Measurements from ENCODE around the gene CBX1. TPM values are rescaled to one million over a fixed set of nuclear protein-coding genes. Genes with fewer than 3 reads are reported as not detected.
A peak's percentile ranks its signal among the peaks of the same experiment; 100 is the strongest.

Gene CBX1
- polyA plus RNA-seq, 2 of the 4 experiments (the other 2 are of a cell fraction): 84.4 to 173 TPM

GRCh38 chr17:48048384-48049126 is 52.7 kb downstream of the CBX1 start (continued):
- no peak for TF ChIP-seq E2F6 (IDR thresholded peaks at IDR 0.05; ENCODE audit: borderline replicate concordance, low read depth)
- no peak for TF ChIP-seq RNF2 (IDR thresholded peaks at IDR 0.05; ENCODE audit: borderline replicate concordance, low read depth)
- no peak for TF ChIP-seq RAD21 (conservative IDR thresholded peaks at IDR 0.05 in 1 of 2, IDR thresholded peaks at IDR 0.05 in 1 of 2)
- TF ChIP-seq BCL3 (IDR thresholded peaks at IDR 0.05): peak; percentile 72
- no peak for TF ChIP-seq KDM5A (IDR thresholded peaks at IDR 0.05)
- 0 out of 2 replicates have a peak, but pooled peaks have one; percentile 57 for TF ChIP-seq TP53 (CRISPR knock-in tag; IDR thresholded peaks at IDR 0.05)
- TF ChIP-seq EHF (CRISPR knock-in tag; IDR thresholded peaks at IDR 0.05): no peak
- no peak for TF ChIP-seq ATOH8 (CRISPR knock-in tag; IDR thresholded peaks at IDR 0.05; ENCODE audit: low read depth)
- TF ChIP-seq RCOR1 (IDR thresholded peaks at IDR 0.05; ENCODE audit: low read depth, low read length): no peak
- no peak for TF ChIP-seq MAX (IDR thresholded peaks at IDR 0.05)
- peak; percentile 78 for TF ChIP-seq POLR2A (IDR thresholded peaks at IDR 0.05; ENCODE audit: low read length)
- TF ChIP-seq ELK1 (IDR thresholded peaks at IDR 0.05; ENCODE audit: low read depth, low read length): no peak
- TF ChIP-seq JUN (IDR thresholded peaks at IDR 0.05): peak; percentile 80 to 96
- peak; percentile 77 for TF ChIP-seq PHF8 (IDR thresholded peaks at IDR 0.05; ENCODE audit: borderline replicate concordance, low read depth)
- no peak for TF ChIP-seq HES2 (IDR thresholded peaks at IDR 0.05)
- TF ChIP-seq USF2 (IDR thresholded peaks at IDR 0.05): no peak

- POLR2A ChIA-PET: interaction anchor here (0.7 to 6.7 kb wide), 31 partner anchors 8 to 589 kb away, joined by 3 to 59 read pairs (median 8); partner anchors contain the start of genes CBX1, CDK5RAP3, HOXB9 and LRRC46
- CTCF ChIA-PET: interaction anchor here (1.0 to 46.6 kb wide), 10 partner anchors 13 to 127 kb away, joined by 3 to 1398 read pairs (median 6); partner anchors contain the start of gene COPZ2
- Histone ChIP-seq H3K4me1 (peaks cover 52% of the 10 kb centered on the region), H3K9me3 (no peaks in the 10 kb centered on the region), H3K4me3 (peak within 1 kb of the TSS; percentile 79), H3K4me2 (peak within 1 kb of the TSS; percentile 94), H3K27ac (peak within 1 kb of the TSS; percentile 95 to 99)
- 2% methylated on average over 40 of the region's 47 CpGs for WGBS (ENCODE audit: missing lambda C conversion rate)
- DNase-seq (ENCODE audit: low read depth in 1 of 2, low spot score in 1 of 2): peak; percentile 98 to 100
- no peak for FAIRE-seq
- ATAC-seq: peak; percentile 90 to 95
- TF ChIP-seq BCL3 (IDR thresholded peaks at IDR 0.05): peak; percentile 92; the same call in 1 of the 3 replicates
- peak; percentile 99 for TF ChIP-seq HOXB13 (CRISPR knock-in tag; IDR thresholded peaks at IDR 0.05; ENCODE audit: low read depth)
- peak; percentile 93; a peak in 3 of 5 replicates for TF ChIP-seq JUN (IDR thresholded peaks at IDR 0.05)
- peak; percentile 95 for TF ChIP-seq HEYL (CRISPR knock-in tag; IDR thresholded peaks at IDR 0.05)
- peak; percentile 45; the same call in 1 of the 2 replicates for TF ChIP-seq GATA3 (IDR thresholded peaks at IDR 0.05; ENCODE audit: borderline replicate concordance)
- TF ChIP-seq KDM5A (IDR thresholded peaks at IDR 0.05): no peak
- peak; percentile 94 for TF ChIP-seq TFCP2L1 (CRISPR knock-in tag; IDR thresholded peaks at IDR 0.05)
- no peak for TF ChIP-seq EP300 (IDR thresholded peaks at IDR 0.05)
- no peak for TF ChIP-seq MAZ (IDR thresholded peaks at IDR 0.05; ENCODE audit: borderline replicate concordance, low read depth, low read length)
- TF ChIP-seq ZFP36 (IDR thresholded peaks at IDR 0.05; ENCODE audit: borderline replicate concordance, partially characterized antibody): no peak
- peak in 1 of 2 experiments; percentile 42; a peak in 1 of 4 replicates for TF ChIP-seq CEBPB (IDR thresholded peaks at IDR 0.05)
- no peak; the same call in 1 of the 2 replicates for TF ChIP-seq EHMT2 (IDR thresholded peaks at IDR 0.05; ENCODE audit: low read depth)
- TF ChIP-seq ZC3H11A (IDR thresholded peaks at IDR 0.05): no peak
- peak; percentile 98 for TF ChIP-seq HOXB5 (CRISPR knock-in tag; IDR thresholded peaks at IDR 0.05)
- peak; percentile 85 for TF ChIP-seq FOSB (CRISPR knock-in tag; IDR thresholded peaks at IDR 0.05)
- TF ChIP-seq CHD2 (IDR thresholded peaks at IDR 0.05; ENCODE audit: low read length, partially characterized antibody): peak; percentile 69
- peak; percentile 100 for TF ChIP-seq MAX (IDR thresholded peaks at IDR 0.05)
Observed at GRCh38 chr17:48047741-48048383, 53.4 kb downstream of the CBX1 start, which contains the start of gene NFE2L1. Gene NFE2L1 (plus strand): TSS chr17:48048359. CDS start chr17:48051119, 2,760 bp downstream.

Data from A549 (cell line).